Panc1 (cell line): ENCODE data around the gene IL4. TPM values are rescaled to one million over a fixed set of nuclear protein-coding genes. Genes with fewer than 3 reads are reported as not detected.

Experiments
- ATAC-seq: fragments of 200-7000 bp; cut with Tn5 transposase; 2 replicates; pipeline ENCODE4 v1.9.1; 2020; ENCODE audit warnings: mild to moderate bottlenecking, moderate library complexity
- BruUV-seq: library from RNA; stranded (reverse); fragments of 400-500 nt; replicated peaks from 2 replicates; lab custom pipeline; 2021; lab: Mats Ljungman, UMichigan
- CTCF ChIA-PET: fragments of 300-600 bp; sonication (Branson Sonifier 250); formaldehyde crosslinking; loops from one replicate; lab custom pipeline; 2022; ENCODE audit warnings: antibody characterized with exemption; lab: Charles Lee
- POLR2A ChIA-PET: fragments of 300-600 bp; sonication (Branson Sonifier 250); formaldehyde crosslinking; loops from one replicate; lab custom pipeline; 2022; ENCODE audit warnings: antibody characterized with exemption; lab: Charles Lee
- DNase-seq: peaks from one replicate; pipeline ENCODE4 v3.0.0-alpha.2; 2010; ENCODE audit warnings: low read depth, low spot score
- H3K27ac ChIP-seq: 2 replicates; pipeline ENCODE4 v1.5.1; 2011; ENCODE audit warnings: mild to moderate bottlenecking, low read length, inconsistent platforms
- H3K27me3 ChIP-seq: fragments of 200-500 bp; sonication (Bioruptor generic); 2 replicates; pipeline ENCODE4 v1.6.0; 2014; ENCODE audit warnings: low read length, inconsistent platforms; ENCODE audit not compliant: control insufficient read depth, insufficient read depth
- H3K36me3 ChIP-seq: fragments of 200-500 bp; sonication (Bioruptor generic); 2 replicates; pipeline ENCODE4 v1.5.1; 2014; ENCODE audit warnings: inconsistent platforms, mild to moderate bottlenecking, low read length, moderate library complexity; ENCODE audit not compliant: control insufficient read depth, insufficient read depth
- H3K4me1 ChIP-seq: 2 replicates; pipeline ENCODE4 v1.5.1; 2011; ENCODE audit warnings: inconsistent platforms, mild to moderate bottlenecking, low read length, moderate library complexity; ENCODE audit not compliant: control insufficient read depth, insufficient read depth
- H3K4me3 ChIP-seq, 2 experiments: 2 replicates each; pipeline ENCODE4 v1.5.1; 2011 to 2012; ENCODE audit warnings: low read depth in 2 of 2, low read length in 2 of 2, mild to moderate bottlenecking in 2 of 2, inconsistent platforms in 1 of 2, moderate library complexity in 1 of 2
- H3K9me3 ChIP-seq: fragments of 200-500 bp; sonication (Bioruptor generic); 2 replicates; pipeline ENCODE4 v1.5.1; 2014; ENCODE audit warnings: low read depth, mild to moderate bottlenecking, inconsistent platforms, low read length, moderate library complexity; ENCODE audit not compliant: control insufficient read depth, insufficient read depth
- CTCF ChIP-seq: fragments of 450-650 bp; IDR thresholded peaks from 2 replicates; pipeline ENCODE4 v1.5.1; 2017; ENCODE audit warnings: mild to moderate bottlenecking
- POLR2AphosphoS5 ChIP-seq: IDR thresholded peaks from 2 replicates; pipeline ENCODE4 v1.6.1; 2012; ENCODE audit warnings: mild to moderate bottlenecking, low read depth, low read length, moderate library complexity
- REST ChIP-seq, 2 experiments: IDR thresholded peaks; 2 replicates each; pipeline ENCODE4 v1.6.1; 2011 to 2012; ENCODE audit warnings: low read depth in 2 of 2, control low read depth in 1 of 2, low read length in 1 of 2, mild to moderate bottlenecking in 1 of 2, moderate library complexity in 1 of 2; ENCODE audit not compliant: insufficient read depth in 1 of 2
- SIN3A ChIP-seq: IDR thresholded peaks from 2 replicates; pipeline ENCODE4 v1.6.1; 2012; ENCODE audit warnings: low read depth, mild to moderate bottlenecking, low read length, moderate library complexity, borderline replicate concordance; ENCODE audit not compliant: insufficient read depth
- TCF7L2 ChIP-seq: IDR thresholded peaks from 2 replicates; pipeline ENCODE4 v1.6.1; 2011; ENCODE audit warnings: mild to moderate bottlenecking, low read depth, low read length, inconsistent platforms
- in situ Hi-C: cut with HindIII; loops from 2 replicates; pipeline ENCODE4 v1.10.0; 2016; ENCODE audit warnings: low sequenced_read_pairs, low pct_unique_long_range_greater_than_20kb
- intact Hi-C: fragments of 100-400 bp; cut with micrococcal nuclease; formaldehyde crosslinking; loops from one replicate; pipeline ENCODE4 v1.10.0; 2022; ENCODE audit not compliant: unreplicated experiment
- total RNA-seq: library from RNA; stranded (reverse); gene quantifications from one replicate; pipeline ENCODE4 v1.2.1, GENCODE V29; 2021; ENCODE audit not compliant: unreplicated experiment

IL4 gene
- total RNA-seq, 1 experiment from 2014 or later, result not detected

- BruUV-seq, result no TSS peak
- TF ChIP-seq TCF7L2, result no peak
- Histone ChIP-seq H3K27ac (no peak overlapping the region), H3K4me3 (no peak overlapping the region), H3K4me1 (no peaks in the 10 kb centered on the region), H3K9me3 (no peaks in the 10 kb centered on the region), H3K36me3 (no peaks in the 10 kb centered on the region), H3K27me3 (no peaks in the 10 kb centered on the region)
- CTCF ChIA-PET, result no interaction called here
- no peak for ATAC-seq
- POLR2A ChIA-PET, result no interaction called here
- in situ Hi-C loops (no loop called here), intact Hi-C loops (no loop called here)
- DNase-seq, result no peak
Observed at GRCh38 chr5:132684922-132685720, 11.3 kb downstream of the IL4 start.

- no peaks in the 10 kb centered on the region for H3K4me1 ChIP-seq
- ChIA-PET CTCF (no interaction called here), POLR2A (no interaction called here)
- DNase-seq, result no peak
- TF ChIP-seq CTCF, result no peak
- TF ChIP-seq REST (IDR thresholded peaks at IDR 0.05; ENCODE audit: insufficient read depth in 1 of 2, low read depth in 2 of 2, low read length in 1 of 2), result no peak
- TF ChIP-seq TCF7L2, result no peak
- TF ChIP-seq POLR2AphosphoS5, result no peak
- H3K27me3 ChIP-seq, result no peaks in the 10 kb centered on the region
- H3K4me3 ChIP-seq, result no peak overlapping the region
- in situ Hi-C loops (no loop called here), intact Hi-C loops (no loop called here)
- BruUV-seq, result no TSS peak
- ATAC-seq, result no peak; the same call in 1 of the 2 replicates
- no peak overlapping the region for H3K27ac ChIP-seq
- no peaks in the 10 kb centered on the region for H3K36me3 ChIP-seq
- H3K9me3 ChIP-seq, result no peaks in the 10 kb centered on the region
Observed at GRCh38 chr5:132686193-132686592, 12.4 kb downstream of the IL4 start.

- ATAC-seq, result no peak
- intact Hi-C loops, result no loop called here
- in situ Hi-C loops, result no loop called here
- Histone ChIP-seq H3K27me3 (no peaks in the 10 kb centered on the region), H3K36me3 (no peaks in the 10 kb centered on the region), H3K4me1 (no peaks in the 10 kb centered on the region), H3K9me3 (no peaks in the 10 kb centered on the region), H3K4me3 (no peak overlapping the region), H3K27ac (no peak overlapping the region)
- BruUV-seq, result no TSS peak
- TF ChIP-seq POLR2AphosphoS5, result no peak
- no peak for TF ChIP-seq TCF7L2
- no peak for TF ChIP-seq REST (IDR thresholded peaks at IDR 0.05; ENCODE audit: insufficient read depth in 1 of 2, low read depth in 2 of 2, low read length in 1 of 2)
- no peak for TF ChIP-seq CTCF
- no peak for TF ChIP-seq SIN3A
- ChIA-PET CTCF (no interaction called here), POLR2A (no interaction called here)
- DNase-seq, result no peak
Observed at GRCh38 chr5:132687995-132688394, 14.2 kb downstream of the IL4 start.
